HS-27A (cell line): ENCODE measurements around the gene SPATA2.
"Not testable (repeated sequence)": the region's sequence is repeated elsewhere in the genome, so short reads cannot be mapped to it uniquely, and the experiment has no call there.

Source experiments
- DNase-seq: peaks from one replicate; pipeline ENCODE4 v3.0.0-alpha.2; 2012; ENCODE audit warnings: low read depth, missing footprints

SPATA2 gene

DNA sequence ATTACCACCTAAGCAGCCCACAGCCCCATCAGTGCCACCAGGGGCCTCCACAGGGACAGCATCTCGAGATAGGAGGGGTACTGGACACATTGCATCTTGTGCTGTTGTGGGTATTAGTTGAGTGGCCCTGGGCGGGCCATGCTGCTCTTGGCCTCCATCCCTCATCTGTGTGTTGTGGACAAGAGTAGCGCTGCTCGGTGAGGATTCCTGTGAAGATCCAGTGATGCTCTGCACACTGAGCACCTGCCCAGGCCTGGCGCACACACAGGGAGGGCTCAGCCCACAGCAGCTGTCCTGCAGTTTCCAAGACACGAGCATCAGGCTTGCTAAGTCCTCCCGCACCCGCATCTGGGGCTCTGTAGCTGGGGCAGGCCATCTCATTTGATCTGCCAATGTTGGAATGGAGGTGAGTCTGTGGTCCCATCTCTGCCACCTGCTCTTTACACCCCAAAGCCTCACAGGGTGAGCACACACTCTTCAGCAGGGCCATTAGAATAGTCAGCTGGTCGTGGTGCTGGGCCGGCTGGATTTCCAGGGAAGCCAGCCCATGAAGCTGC lies 32.0 kb downstream of the SPATA2 start:
- DNase-seq: no peak

GRCh38 chr20:49882171-49882970 lies 33.0 kb downstream of the SPATA2 start:
- no peak for DNase-seq

- DNase-seq: no peak
These were observed 34.4 kb downstream of the SPATA2 start for GRCh38 chr20:49880724-49881445.

DNA sequence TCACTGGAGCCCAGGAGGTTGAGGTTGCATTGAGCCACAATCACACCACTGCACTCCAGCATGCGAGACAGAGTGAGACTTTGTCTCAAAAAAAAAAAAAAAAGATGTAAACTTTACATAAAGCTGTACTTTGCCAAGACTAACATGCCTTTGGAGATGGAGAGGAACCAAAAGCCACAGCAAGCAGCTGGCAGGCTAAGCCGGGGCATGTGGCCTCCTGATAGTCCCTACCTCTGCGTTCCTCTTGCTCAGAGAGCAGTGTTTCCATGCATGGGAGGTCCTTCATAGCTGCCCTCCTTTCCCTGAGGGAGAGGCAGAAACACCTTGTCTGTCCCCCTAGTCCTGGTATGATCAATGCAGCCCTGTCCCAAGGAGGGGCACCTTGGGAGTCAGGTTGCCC lies 35.2 kb downstream of the SPATA2 start:
- DNase-seq: no peak

- DNase-seq: no peak
These were observed 36.4 kb downstream of the SPATA2 start for GRCh38 chr20:49878977-49879376.

DNA sequence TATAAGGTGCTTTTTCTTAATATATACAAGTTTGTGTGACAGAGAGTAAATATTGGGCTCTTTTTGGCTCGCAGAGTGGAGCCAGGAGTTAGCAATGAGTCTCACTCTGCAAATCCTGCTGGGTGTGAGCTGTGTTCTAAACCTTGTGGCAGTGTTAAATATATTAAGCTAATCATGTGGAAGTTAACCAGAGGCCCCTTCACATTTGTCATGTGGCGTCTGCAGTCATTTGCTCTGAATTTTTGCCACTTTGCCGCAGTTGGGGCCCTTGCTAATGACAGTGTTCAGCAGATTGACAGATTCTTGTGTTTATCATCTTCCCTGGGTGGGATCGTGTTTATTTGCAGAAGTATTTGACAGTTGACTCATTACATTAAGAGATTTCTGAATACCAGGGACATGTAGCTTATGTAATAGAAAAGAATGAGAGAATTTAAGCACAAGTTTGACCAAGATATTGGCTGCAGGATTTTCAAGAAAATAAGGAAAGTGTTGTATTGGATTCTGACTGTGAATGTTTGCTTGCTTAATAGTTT lies 37.9 kb downstream of the SPATA2 start:
- DNase-seq: no peak

- no peak for DNase-seq
These were observed 40.6 kb downstream of the SPATA2 start for GRCh38 chr20:49874696-49875095.

DNA sequence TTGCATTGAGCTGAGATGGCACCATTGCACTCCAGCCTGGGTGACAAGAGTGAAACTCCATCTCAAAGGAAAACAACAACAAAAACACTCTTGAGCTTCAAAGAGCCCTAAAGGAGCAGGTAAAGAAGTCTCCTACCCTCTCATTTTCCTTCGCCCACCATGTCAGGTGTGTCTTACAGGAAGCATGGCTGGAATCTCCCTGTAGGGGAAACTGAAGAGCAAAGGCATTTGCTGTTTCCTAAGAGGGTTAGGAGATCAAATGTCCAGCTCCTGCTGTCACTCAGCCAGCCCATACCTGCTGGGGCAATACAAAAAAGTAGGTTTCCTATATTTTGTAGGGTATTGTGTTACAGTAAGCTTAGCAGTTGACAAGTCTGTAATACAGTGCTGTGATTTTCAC lies 43.3 kb downstream of the SPATA2 start:
- DNase-seq: no peak

DNA sequence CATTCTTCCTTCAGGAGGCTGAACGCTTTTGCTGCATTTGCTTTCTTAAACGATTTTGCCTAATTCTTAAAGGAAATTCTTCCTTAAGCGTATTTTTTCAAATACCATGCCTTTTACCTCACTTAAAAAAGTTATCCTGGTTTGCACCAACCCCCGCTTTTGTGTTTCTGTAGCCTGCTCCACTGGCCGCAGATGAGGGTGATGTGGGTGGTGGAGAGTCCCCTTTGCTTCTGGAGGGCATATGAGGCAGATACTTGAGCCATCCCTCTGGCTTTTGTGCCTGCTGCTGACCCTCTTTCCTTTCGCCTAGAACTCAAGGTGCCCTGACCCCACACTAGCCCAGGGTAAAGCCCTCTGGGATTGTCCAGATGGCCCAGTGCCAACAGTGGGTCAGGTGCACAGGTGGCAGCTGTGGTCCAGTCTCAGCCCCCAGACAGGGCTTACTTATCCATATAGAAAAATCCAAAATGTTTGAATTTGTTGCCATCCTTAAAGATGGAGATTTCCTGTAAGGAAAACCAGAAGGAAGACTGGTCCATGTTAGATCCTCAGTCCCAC lies 43.9 kb downstream of the SPATA2 start:
- no peak for DNase-seq

DNA sequence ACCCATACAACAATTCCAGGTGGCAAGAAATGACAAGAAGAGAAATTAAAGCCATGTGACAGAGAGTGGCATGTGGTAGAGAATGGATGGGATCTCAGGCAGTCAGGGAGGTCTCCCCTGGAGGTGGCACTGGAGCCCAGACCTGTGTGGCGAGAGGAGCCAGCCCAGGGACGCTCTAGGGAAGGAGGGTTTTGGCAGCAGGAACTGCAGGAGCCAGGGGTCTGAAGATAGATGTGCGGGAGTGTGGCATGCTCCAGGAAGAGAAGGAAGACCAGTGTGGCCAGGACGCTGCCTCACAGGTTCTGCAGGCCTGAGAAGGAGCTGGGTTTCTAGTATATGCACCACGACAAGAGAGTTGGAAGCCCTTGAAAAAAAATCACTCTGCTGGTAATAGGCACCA lies 45.1 kb downstream of the SPATA2 start:
- no peak for DNase-seq

DNA sequence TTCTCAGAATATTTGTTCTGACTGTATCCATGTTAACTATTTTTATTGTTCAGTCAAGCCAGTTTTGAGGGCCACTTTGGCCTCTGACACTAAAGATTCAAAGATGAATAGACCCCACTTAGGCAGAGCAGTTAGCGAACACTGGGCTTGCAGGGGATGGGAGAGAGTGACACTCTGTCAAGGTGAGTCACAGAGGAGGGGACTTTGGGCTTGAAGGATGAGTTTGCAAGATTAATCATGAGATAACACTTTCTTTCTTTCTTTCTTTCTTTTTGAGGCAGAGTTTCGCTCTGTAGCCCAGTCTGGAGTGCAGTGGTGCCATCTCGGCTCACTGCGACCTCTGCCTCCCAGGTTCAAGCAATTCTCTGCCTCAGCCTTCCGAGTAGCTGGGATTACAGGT lies 46.4 kb downstream of the SPATA2 start:
- DNase-seq: no peak

- no peak for DNase-seq
These were observed 46.8 kb downstream of the SPATA2 start for GRCh38 chr20:49868538-49868937.

- no peak for DNase-seq
These were observed 47.7 kb downstream of the SPATA2 start for GRCh38 chr20:49867453-49868215.

GRCh38 chr20:49866051-49866450 lies 49.3 kb downstream of the SPATA2 start:
- DNase-seq: no peak

- DNase-seq: no peak
These were observed 49.8 kb downstream of the SPATA2 start for GRCh38 chr20:49865559-49865958.

DNA sequence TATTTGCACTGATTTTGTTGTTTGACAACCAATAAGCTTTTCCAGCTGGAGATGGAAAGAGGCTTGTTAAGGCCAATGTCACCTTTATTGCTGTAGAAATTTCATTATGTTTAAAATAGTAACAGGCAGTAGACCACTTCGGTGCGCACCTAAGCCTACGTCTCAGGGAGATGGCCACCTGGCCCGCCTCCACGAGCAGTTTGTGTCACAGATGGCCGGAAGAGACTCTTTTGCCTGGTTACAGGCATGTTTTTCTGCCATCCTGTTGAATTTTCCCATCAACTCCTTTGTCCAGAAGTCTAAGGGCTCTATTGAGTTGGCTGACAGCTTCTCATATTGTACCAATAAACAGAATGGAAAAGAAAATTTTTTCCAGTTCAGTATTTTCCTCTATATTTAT lies 51.7 kb downstream of the SPATA2 start:
- no peak for DNase-seq

GRCh38 chr20:49862607-49863200 lies 52.6 kb downstream of the SPATA2 start:
- no peak for DNase-seq

DNA sequence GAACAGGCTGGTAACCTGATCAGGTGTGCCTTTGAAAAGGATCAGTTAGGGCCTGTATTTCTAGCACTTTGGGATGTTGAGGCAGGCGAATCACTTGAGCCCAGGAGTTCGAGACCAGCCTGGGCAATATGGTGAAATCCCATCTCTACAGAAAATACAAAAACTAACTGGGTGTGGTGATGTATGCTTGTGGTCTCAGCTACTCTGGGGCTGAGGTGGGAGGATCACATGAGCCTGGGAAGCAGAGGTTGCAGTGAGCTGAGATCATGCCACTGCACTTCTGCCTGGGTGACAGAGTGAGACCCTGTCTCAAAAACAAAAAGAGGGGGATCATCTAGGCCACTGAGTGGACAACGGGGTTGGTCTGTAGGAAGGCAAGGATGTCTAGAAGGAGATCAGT lies 54.1 kb downstream of the SPATA2 start:
- DNase-seq: not testable (repeated sequence)

DNA sequence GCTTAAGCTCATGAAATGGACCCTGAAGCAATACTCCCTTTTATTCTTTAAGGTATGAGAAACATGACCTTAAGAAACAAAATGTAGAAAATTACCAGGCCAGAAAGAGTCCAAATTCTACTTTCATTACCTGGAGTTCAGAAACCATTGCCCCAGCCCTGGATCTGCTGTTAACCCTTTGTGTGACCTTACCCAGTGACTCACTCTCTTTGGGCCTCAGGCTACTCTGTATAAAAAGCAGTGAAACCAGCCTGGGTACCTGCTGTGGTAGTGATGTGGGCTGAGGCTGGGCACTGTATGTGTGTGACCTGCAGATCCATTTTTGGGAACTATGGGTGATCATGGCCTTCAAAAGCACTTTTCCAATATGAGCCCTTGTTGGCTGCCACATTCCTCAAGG lies 55.5 kb downstream of the SPATA2 start:
- no peak for DNase-seq

- DNase-seq: no peak
These were observed 56.3 kb downstream of the SPATA2 start for GRCh38 chr20:49859011-49859410.

GRCh38 chr20:49858076-49858585 lies 57.2 kb downstream of the SPATA2 start:
- no peak for DNase-seq
